HG03025 (cell line): ENCODE results near the gene MSH2.

Experiments
- ATAC-seq: cut with Tn5 transposase; IDR thresholded peaks from one replicate; pipeline ENCODE4 v1.9.1; 2021; ENCODE audit warnings: mild to moderate bottlenecking, moderate library complexity; ENCODE audit not compliant: unreplicated experiment, low FRiP score

Gene MSH2

DNA sequence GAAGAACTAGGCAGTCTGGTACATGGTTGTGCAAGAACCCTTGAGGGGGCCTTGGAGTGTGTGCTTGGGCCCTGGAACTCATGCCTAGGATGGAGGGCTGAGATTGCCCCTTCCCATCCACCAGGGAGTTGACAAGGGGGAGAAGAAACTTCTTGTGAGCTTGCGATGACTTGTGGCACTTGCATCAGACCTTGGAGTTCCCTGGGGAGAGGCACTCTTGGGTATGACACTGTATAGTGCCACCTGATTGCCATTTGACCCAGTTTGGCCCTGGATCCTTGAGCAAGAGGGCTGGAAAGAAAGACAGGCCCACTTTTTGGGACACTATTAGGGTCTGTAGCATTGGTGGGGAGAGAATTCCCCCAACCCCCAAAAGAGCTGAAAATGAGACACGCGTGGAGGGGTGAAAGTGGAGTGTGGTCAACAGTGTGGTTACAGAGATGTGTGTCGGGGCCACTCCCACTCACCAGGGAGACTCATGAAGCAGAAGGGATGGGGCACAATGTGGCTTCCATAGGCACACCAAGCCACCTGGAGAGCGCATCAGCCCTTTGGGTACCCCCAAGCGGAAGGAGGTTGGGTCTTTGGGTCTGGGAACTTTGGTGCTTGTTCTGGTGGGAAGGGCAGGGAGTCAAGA is 101.3 kb downstream of the MSH2 start:
- peak; percentile 11 for ATAC-seq

DNA sequence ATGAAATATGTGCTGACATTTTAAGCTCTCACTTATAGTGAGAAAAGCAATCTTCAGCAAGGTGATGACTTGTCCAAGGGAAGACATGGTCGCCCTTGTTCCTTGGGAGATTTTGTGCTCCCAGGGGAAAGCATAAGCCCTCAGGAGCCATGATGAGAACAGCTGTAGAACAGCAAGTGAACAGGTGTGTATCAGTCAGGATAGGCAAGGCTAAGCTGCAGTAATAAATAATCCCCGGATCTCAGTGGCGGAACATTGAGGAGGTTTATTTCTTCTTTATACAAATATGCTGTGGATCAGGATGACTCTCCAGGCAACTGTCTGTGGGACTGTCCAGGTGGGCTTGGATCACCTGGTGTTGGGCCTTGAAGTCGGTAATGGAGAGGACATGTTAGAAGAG is 103.1 kb downstream of the MSH2 start:
- ATAC-seq = no peak

DNA sequence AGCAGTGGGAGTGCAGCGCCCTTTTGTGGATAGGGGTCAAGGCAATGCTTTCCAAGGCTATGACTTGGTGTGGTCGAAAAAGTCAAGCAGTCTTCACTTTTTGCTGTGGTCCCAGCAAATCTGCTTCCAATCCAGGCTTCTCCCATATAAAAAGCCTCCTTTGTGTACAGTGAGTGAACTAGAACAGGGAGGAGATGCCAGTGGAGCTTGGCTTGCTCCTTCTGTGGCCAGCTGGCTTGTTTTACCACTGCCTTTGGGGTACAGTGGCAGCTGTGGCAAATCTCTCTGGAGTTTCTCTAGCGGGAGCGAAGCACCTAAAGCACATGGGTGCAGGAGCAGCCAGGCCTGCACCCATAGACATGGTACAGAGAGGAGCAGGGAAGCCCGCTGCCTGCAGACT is 103.5 kb downstream of the MSH2 start:
- no peak for ATAC-seq

DNA sequence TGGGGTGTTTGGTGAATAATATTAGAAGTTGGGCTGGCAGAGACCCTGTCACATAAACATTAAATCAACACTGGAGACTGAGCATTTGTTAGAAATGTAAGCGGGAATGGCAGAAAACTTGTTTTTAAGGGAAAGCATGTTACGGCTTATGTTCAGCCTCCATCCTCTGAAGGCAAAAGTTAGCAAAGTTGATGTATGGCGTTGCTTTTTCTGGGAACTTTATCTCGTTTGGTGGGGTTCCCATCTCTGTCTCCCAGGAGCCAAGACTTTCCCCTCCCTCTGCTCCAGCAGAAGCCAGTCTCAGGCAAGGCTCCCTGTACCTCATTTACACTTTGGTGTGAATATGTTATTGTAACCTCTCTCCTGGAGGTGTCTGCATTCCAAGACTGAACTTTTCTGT is 105.1 kb downstream of the MSH2 start:
- ATAC-seq = no peak

- ATAC-seq = no peak
Observed at GRCh38 chr2:47508641-47509040, 105.7 kb downstream of the MSH2 start.

DNA sequence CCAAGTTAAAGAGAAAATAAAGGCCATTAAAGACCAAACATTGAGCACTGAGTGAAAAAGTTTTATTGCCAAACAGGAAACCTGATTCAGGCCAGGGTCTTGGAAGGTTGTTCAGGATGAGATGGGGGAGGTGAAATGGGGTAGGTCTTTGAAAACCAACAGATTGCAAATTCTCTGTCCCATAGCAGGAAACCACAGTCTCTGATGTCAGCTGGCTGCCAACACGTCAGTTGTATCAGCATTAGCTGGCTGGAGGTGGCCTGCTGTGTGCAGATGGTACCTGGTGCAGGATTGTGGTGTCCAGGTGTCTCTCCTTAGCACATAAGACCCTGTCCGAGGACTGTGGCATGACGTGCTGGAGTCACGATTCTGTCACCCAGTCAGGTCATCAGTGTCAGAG is 106.3 kb downstream of the MSH2 start:
- ATAC-seq = no peak

DNA sequence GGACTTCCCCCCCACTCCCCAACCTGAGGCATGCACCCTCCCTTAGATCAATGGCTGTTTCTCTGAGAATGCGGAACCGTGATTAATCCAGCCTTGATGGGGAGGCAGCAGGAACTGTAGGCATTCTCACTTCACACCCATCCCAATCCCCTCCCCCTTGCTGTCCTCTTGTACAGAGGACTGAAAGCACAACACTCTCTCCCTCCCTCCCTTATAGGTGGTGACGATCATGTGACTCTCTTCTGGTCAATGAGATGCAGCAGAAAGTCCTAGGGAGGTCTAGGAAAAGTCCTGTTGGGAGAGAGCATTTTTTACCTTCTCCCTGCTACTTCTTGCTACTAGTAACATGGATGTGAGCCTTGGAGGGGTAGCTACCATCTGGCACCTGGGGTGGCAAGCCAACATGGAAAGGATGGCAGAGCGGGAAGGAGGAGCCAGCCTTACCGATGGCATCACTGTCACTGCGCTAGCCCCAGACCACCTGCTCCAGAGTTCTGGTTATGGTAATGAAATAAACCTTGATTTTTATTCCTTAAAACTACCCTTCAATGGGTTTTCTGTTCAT is 106.9 kb downstream of the MSH2 start:
- ATAC-seq = no peak

DNA sequence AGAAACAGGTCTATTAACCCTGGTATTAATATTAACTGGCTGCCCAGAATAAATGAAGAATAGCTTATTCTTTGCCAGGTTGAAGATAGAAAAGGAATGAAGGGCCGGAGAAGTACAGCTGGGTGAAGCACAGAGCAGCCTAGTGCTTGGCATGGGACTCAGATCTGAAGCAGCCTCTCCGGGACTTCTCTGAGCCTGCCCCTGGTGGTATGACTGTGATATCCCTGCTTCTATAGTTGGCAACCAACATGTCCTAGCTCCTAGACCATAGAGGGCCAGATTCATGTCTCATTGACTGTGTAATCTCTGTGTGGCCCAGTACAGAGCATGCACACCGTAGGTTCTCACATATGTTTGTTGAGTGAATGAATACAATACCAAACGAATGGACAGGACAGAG is 107.8 kb downstream of the MSH2 start:
- no peak for ATAC-seq

DNA sequence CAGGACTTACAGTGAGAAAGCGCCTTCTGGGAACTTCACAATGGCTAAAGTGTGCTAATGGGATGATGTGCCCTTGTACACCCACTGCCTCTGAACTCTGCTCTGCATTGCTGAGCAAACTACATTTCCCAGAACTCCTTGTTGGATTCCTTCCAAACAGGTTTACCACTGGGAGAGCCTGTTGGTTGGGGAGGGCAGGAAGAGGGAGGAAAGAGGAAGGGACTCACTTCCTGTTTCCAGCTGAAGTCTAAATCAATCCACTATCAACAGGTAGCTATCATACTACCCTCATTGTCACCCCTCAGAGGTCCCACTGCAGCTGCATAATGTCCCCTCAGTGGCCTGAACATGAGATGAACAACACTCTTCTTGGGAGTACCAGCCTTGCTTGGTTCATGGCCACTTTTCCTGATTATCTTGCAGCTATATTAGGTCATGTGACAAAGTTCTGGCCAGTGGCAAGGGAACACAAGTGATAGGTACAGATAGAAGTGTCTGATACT is 109.7 kb downstream of the MSH2 start:
- no peak for ATAC-seq

DNA sequence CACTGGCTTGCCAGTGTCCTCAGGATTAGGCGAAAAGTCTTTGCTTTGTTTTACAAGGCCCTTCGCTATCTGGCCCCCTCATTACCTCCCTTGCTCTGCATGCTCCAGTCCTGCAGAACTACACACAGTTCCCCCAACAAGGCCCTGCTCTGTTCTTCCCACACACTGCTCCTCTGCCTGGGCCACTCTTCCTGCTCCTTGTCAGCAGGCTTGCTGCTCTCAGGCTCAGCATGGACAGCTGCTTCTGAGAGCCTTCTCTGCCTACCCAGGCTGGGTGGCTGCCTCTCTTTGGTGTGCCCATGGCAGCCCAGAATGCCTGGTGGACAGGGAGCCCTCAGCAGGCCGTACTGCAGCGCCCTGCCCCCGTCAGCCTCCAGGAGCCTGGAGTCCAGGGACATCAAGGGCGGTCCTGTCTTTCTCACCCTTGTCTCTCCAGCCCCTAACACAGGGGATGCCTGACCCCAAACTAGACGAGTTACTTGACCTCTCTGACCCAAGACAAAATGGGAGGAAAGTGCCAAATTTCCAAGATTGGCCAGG is 111.1 kb downstream of the MSH2 start:
- ATAC-seq = no peak

DNA sequence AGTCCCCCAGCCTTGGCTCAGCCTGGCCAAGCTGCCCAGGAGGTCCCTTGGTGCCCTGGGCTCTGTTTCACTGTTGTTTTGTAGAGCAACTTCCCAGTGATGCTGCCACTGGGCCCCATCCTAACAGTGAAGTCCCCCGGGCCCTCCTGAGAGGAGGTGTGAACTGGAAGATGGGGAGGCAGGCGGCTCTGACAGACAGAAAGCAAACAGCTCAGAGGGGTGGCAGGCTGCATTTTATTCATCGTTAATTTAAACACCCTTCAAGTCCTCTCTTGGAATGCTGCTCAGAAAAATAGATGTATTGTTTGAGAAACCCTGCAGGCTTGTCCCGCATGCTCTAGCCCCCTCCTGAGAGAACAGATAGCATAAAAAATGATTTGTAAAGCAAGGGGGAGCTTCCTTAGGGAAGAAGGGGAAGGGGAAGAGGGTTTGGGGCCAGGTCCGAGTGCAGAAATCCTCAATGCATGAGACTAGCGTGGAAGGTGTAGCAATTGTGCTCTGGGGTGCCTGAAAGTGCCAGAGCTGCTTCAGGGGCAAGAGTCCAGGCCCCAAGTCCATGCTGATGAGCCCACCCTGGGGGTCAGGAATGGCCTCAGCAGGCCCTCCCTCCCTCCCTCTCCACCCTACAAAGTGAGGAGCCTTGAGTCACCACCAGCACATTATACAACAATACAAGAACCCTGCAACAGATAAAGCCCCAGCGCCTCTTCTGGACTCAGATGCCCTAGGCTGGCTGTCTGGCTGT is 113.6 kb downstream of the MSH2 start:
- ATAC-seq = no peak

- no peak for ATAC-seq
Observed at GRCh38 chr2:47518497-47519146, 115.7 kb downstream of the MSH2 start.

DNA sequence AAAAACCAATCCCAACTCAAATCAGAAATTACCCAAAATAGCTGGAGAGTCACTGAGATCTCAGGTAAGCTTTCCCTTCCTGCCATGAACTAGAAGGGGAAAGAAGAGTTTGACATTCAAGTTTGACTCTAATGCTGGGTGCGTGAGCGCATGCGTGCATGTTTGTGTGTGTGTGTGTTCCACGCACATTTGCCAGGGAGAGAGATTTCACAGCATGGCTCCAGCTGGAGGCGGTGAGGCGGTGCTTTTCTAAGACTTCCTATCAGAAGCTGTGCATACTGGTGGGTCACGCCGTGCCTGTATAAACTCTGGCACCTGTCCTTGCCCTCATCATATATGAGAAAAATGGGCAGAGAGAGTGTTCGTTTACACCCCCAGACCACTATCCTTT is 116.2 kb downstream of the MSH2 start:
- no peak for ATAC-seq

DNA sequence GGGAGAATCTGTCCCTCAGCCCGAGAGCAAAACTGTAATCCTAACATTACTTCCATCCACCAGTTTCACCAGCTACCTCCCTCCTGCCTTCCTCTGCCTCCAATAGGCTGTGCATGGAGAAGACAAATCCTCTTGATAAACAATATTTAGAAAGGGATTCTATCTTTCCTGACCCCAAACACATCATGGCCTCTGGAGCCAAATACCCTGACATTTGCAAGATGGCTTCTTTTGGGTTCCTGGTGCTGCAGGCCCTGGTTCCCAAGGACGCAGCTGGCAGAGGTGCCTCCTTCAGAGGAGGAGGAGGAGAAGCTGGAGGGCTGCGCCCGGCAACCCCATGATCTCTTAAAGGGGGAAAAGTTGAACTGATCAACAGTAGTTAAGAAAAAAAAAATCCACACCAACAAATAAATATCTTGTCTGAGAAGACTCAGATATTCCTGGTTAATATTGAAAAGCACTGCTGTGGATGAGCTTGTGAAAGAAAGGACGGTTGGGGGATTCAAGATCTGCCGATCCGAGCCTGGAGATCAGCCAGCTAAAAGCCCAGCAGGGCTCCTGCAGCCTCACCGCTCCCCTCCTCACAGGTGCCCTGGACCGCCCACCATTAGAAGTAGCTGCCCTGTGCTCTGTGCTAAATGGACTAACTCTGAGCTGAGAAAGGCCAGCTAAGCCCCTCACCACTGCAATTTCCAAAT is 116.8 kb downstream of the MSH2 start:
- ATAC-seq = no peak

DNA sequence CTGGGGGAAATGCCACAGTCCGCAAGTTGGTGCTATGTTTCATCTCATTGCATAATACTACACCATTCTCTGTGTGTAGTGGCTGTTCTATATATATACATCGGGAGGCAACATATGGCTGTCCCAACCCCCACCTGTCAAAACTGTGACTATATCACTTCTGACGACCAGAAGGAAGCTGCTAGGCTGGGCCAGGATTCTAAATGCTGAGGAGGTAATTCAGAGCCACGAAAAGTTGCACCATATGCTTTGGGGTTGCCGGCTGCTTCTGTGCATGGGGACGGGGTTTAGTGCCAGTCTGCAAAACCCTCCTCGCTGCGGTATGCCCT is 117.3 kb downstream of the MSH2 start:
- no peak for ATAC-seq

GRCh38 chr2:47520825-47521665 is 118.1 kb downstream of the MSH2 start:
- peak; percentile 86 for ATAC-seq

DNA sequence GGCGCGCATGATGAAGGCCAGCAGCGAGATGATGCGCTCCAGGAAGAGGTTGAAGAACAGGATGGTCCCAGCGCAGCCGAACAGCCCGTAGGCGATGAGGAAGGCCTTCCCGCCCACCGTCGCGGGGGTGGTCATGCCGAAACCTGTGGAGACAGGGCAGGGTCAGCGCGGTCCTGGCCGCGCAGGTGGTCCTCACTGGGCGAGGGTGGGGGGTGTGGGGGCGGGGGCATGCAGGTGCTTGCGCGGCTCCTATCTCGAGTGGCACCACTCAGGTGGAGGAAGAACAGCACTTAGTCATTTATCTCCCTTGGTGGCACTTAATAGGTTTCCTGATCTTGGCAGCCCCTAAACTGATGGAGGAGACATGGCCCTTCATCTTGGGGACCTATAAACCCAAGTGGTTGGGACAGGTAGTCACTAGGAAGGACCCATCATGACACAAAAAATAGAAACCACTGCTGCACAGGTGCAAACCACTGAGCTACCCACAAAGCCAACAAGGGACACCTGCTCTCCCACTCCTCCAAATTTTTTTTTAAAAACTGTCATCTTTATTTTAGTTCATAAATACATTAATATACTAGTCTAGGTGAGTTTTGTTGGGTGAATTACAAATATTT is 118.8 kb downstream of the MSH2 start:
- ATAC-seq = no peak

DNA sequence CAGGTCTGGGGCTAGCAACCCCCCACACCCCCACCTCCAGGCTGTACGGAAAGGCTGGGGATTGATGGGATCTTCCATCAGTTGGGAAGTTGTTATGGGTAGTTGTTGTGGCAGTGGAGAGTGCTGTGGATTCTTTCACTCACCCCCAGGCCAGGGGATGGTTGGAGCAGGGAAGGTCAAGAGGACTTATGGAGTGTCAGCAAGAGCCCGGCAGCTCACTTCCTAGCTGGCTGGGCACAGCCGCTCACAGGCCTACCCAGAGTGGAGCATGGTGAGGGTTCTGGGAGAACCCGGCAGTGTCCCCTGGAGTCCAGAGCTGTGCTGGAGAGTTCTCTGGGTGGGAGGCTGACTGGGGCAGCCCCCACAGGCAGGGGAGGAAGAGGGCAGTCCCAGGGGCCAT is 122.2 kb downstream of the MSH2 start:
- ATAC-seq = no peak

DNA sequence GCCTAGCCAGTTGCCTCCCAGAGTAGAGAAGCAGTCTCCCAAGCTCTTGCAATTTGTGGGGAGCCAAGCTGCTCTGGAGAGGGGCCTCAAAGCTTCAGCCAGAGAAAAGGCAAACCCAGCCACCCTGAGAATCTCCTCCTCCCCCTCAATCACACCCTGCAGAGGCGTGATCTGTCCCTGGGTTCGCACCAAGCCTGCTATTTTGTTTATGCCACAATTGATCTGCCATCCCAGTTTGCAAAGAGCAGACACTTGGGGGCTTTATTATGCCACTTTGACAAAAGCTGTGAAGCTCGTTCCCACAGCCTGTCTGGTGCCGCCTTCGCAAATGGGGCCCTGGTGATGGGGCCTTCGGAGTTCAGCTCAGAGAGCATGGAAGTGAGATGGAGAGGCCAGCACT is 125.5 kb downstream of the MSH2 start:
- ATAC-seq = no peak
